Endothelial cell of hepatic sinusoid (primary cell): ENCODE data around the gene SNUPN.
"Not testable (repeated sequence)": the region's sequence is repeated elsewhere in the genome, so short reads cannot be mapped to it uniquely, and the experiment has no call there.

Experiments
- in situ Hi-C: cut with HindIII; loops from 2 replicates; pipeline ENCODE4 v1.10.0; 2017; ENCODE audit warnings: low sequenced_read_pairs

The SNUPN gene

GRCh38 chr15:75590239-75590638, 35.3 kb downstream of the SNUPN start:
- in situ Hi-C loops = loop anchor here (25.0 kb wide), 1 partner anchor 247 kb away; the partner anchor contains the start of gene UBE2Q2

GRCh38 chr15:75589071-75589470, 36.5 kb downstream of the SNUPN start:
- in situ Hi-C loops = loop anchor here (25.0 kb wide), 1 partner anchor 248 kb away; the partner anchor contains the start of gene UBE2Q2

DNA sequence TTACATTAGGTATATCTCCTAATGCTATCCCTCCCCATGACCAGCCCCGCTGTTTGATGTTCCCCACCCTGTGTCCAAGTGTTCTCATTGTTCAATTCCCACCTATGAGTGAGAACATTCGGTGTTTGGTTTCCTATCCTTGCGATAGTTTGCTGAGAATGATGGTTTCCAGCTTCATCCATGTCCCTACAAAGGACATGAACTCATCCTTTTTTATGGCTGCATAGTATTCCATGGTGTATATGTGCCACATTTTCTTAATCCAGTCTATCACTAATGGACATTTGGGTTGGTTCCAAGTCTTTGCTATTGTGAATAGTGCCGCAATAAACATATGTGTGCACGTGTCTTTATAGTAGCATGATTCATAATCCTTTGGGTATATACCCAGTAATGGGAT, 39.1 kb downstream of the SNUPN start:
- in situ Hi-C loops = loop anchor here (25.0 kb wide), 1 partner anchor 251 kb away; the partner anchor contains the start of gene UBE2Q2

DNA sequence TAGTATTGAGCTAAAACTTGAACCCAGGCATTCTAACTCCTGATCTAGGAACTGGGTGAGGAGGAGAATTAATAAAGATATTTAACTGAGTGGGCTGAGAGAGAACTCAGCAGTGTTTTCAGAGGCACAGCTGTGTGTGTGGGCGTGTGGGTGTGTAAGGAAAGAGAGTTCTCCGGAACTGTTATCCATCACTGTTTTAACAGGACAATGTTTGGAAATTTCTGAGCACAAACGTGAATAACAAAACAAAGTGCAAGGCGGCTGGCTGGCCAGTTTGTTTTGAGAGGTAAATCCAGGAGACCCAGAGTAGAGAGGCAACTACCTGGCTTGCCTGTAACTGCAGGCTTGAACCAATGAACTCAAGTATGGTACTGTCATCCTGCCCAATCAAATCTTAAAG, 41.4 kb downstream of the SNUPN start:
- in situ Hi-C loops = loop anchor here (25.0 kb wide), 1 partner anchor 253 kb away; the partner anchor contains the start of gene UBE2Q2

- in situ Hi-C loops = loop anchor here (25.0 kb wide), 1 partner anchor 254 kb away; the partner anchor contains the start of gene UBE2Q2
Observed at GRCh38 chr15:75583701-75584100, 41.8 kb downstream of the SNUPN start.

GRCh38 chr15:75582943-75583342, 42.6 kb downstream of the SNUPN start:
- in situ Hi-C loops = loop anchor here (25.0 kb wide), 1 partner anchor 254 kb away; the partner anchor contains the start of gene UBE2Q2

DNA sequence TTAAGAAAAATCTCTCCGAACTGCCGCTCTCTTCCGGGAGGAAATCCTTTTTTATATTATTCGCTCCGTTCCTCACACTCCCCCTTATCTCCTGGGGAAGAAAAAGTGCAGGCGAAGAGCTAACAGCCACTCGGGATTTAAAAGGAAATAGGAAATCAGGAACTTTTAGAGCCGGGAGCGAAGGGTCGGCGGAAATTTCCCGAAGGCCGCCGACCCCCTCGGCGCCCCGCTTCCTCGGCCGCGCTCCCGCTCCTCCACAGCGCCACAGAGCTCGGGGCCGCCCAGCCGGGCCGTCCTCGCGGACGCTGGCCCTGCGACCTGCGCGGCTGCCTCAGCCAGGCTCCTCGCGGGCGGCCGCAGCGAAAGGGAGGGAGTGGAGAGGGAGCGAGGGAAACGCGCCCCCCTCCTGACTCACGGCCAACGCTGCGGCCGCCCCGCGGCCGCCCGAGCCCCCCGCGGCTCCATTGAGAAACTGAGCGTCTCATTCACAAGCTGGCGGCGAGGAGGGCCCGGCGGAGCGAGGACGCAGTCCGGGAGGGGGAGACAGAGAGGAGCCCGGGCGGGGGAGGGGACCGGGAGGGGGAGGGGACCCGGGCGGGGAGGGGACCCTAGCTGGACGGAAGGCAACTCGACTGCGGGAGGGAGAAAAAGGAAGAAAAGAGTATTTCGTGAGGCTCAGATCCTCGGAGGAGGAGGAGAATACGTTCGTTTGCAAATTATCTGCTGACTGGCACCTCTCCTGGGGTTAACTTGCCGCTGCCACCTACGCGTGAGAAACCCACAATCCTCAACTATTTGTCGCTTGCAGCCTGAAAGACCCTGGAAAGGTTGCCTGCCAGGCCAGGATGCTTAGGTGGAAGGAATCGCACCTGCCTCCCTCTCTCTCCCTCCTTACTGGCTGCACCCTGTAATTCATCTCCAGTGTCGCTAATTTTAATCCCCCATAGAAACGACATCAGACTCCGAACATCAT, 46.3 kb downstream of the SNUPN start, which contains the start of gene PTPN9:
Gene PTPN9 (minus strand): TSS at position 368 of the 973 bp plus-strand sequence. CDS start 539 bp downstream, outside the sequence.
- in situ Hi-C loops = loop anchor here (5.0 to 25.0 kb wide), 3 partner anchors 37 to 258 kb away; partner anchors contain the start of gene UBE2Q2

- in situ Hi-C loops = loop anchor here (5.0 to 25.0 kb wide), 3 partner anchors 36 to 259 kb away; partner anchors contain the start of gene UBE2Q2
Observed at GRCh38 chr15:75578173-75578947, 47.2 kb downstream of the SNUPN start.

DNA sequence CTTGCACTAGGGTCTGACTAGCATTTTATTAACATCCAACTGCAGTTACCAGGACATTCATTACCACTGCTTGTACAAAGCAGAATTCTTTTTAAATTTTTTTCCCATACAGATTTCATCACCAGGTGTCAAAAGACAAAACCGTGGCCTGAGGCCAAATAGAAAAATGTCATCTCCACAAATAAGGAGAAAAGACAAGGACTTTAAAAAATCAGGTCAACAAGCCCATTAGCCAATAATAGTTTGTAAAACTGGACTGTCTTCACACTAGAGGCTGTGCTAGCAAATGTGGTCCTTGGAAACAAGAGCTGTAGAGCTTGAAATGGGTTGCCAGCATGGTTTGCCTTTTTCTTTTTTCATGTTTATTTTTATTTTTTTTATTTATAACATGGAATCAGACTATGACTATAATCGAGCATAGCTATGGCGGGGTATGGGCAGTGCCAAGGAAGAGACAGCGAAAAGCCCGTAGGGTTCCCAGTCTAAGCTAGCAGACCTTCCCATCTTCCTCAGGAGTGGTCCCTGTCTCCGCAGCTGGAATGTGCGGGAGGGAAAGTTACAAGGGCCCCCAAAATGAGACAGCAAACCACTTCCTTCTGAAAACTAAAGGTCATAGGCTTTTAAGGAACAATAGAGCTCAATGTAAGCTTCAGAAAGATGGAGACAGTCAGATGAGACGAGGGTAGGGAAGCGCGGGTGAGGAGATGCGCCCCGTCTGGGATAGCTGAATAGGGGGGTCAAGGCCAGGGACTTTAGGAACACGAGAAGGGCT, 47.9 kb downstream of the SNUPN start:
- in situ Hi-C loops = loop anchor here (5.0 to 25.0 kb wide), 3 partner anchors 35 to 260 kb away; partner anchors contain the start of gene UBE2Q2

DNA sequence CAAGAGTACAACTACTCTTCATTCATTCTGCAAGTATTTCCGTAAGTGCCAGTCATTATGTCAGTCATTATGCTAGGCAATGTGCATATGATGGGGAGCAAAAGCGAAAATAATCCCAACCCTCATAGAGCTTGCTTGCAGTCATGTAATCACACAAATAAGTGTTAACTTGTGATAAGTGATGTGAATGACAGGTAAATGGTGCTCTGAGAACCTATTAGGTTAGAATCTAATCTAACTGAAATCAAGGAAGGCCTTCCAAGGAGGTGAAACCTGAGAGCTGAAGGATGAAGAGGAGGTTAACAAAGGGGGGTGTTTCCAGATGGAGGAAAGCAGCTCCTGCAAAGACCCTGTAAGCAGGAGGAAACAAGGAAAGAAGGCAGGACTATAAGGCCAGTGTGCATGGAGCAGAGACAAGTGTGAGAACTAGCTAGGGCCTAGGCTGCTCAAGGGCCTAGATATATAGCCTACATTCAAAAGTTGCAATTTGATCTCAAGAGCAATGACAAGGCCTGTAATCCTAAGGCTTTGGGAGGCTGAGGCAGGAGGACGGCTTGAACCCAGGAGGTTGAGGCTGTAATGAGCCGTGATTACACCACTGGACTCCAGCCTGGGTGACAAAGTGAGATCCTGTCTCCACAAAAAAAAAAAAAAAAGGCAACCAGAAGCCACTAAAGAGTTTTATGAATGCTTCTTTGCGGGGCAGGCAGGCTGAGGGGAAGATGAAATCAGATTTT, 51.7 kb downstream of the SNUPN start:
- in situ Hi-C loops = no loop called here

DNA sequence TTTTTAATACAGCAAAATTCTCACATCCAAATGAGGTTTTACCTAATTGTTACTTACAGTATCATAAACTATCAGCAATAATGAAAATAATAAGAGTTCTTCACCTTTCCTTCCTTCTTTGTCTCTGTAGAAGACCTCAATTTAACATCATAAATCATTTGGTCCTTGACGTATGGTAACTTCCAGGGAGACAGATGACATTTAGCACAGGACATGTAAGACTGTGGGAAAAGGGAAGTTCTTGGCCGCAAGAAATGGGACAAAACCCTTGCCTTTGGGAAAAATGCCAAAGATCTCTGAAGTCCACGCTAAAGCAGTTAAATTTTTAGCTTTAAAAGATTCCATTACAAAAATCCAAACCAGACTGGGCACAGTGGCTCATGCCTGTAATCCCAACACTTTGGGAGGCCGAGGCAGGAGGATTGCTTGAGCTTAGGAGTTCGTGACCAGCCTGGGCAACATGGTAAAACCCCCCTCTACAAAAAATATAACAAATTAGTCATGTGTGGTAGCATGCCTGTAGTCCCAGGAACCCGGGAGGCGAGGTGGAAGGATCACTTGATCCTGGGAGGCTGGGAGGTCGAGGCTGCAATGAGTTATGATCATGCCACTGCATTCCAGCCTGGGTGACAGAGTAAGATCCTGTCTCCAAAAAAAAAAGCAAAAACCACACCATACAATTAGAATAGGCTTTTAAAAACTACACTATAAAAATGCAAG, 55.2 kb downstream of the SNUPN start:
- in situ Hi-C loops = no loop called here

DNA sequence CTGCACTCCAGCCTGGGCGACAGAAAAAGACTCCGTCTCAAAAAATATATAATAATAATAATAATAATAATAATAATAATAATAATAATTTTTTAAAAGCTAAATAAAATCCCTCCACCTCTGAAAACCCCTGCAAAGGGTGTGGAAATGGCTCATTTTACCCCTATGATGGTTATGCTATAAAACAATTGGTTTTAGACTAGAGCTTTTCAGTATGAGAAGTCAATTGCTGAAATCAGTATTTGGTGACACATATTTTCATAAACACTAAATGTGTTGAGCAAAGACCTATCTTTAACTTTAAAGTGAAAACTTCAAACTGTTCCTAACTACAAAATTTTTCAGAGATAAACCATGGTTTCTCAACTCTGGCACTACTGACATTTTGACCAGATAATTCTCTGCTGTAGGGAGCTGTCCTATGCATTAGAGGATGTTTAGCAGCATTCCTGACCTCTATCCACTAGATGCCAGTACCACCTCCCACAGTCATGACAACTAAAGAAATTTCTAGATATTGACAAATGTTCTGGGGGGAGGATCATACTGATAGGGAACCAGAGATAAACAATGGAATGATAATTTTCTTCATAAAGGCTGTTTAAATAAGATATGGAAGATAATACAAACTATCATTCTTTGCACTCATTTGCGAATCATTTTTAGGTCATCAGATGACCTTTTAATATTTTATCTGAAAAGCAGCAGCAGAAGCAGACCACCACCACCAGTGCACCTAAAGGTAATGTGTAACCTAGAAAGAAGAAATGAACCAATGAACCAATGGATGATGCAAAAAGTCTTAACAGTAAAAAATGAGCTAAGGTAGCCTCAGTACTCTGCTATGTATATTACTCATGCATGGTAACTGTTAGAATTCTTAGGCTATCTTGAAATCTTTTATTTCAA, 60.2 kb downstream of the SNUPN start:
- in situ Hi-C loops = no loop called here

DNA sequence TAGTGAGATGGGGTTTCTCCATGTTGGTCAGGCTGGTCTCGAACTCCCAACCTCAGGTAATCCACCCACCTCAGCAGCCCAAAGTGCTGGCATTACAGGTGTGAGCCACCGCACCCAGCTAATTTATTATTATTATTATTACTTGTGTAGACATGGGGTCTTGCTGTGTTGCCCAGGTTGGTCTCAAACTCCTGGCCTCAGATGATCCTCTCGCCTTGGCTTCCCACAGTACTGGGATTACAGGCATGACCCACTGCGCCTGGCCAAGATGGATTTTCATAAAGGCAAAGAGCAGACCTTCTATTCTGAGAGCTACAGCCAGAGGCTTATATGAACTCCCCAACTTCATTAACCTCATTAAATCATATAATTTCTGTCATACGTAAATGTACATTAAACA, 63.6 kb downstream of the SNUPN start:
- in situ Hi-C loops = no loop called here

GRCh38 chr15:75559360-75559759, 66.2 kb downstream of the SNUPN start:
- in situ Hi-C loops = not testable (repeated sequence)

DNA sequence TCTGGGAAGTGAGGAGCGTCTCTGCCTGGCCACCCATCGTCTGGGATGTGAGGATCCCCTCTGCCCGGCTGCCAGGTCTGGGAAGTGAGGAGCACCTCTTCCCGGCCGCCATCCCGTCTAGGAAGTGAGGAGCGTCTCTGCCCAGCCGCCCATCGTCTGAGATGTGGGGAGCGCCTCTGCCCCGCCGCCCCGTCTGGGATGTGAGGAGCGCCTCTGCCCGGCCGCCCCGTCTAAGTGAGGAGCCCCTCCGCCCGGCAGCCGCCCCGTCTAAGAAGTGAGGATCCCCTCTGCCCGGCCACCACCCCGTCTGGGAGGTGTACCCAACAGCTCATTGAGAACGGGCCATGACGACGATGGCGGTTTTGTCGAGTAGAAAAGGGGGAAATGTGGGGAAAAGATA, 66.6 kb downstream of the SNUPN start:
- in situ Hi-C loops = not testable (repeated sequence)

- in situ Hi-C loops = no loop called here
Observed at GRCh38 chr15:75554717-75555116, 70.8 kb downstream of the SNUPN start.

GRCh38 chr15:75553659-75554058, 71.9 kb downstream of the SNUPN start:
- in situ Hi-C loops = no loop called here

- in situ Hi-C loops = no loop called here
Observed at GRCh38 chr15:75551091-75551490, 74.4 kb downstream of the SNUPN start.
